Esophagus muscularis mucosa (tissue), 4 donors: Measurements from ENCODE around the gene SV2C.

Experiments used
- CTCF ChIP-seq, 3 experiments: fragments of 200-600 bp in 2 of 3; fragments of 450-650 bp in 1 of 3; sonication (generic) in 2 of 3; IDR thresholded peaks; one replicate each; pipeline ENCODE4 v1.5.1; 2017 to 2019; ENCODE audit warnings: antibody characterized with exemption in 3 of 3, mild to moderate bottlenecking in 2 of 3, moderate library complexity in 1 of 3
- EP300 ChIP-seq: sonication (generic); formaldehyde crosslinking; IDR thresholded peaks from one replicate; pipeline ENCODE4 v1.6.1; 2017; ENCODE audit warnings: antibody characterized with exemption
- POLR2A ChIP-seq: fragments of 450-650 bp; IDR thresholded peaks from one replicate; pipeline ENCODE4 v1.6.1; 2017; ENCODE audit warnings: antibody characterized with exemption, moderate library complexity, mild to moderate bottlenecking, low read depth
- POLR2AphosphoS5 ChIP-seq, 2 donors: sonication (generic); formaldehyde crosslinking; IDR thresholded peaks; one replicate each; pipeline ENCODE4 v1.6.1; 2017; ENCODE audit warnings: antibody characterized with exemption in 2 of 2

GRCh38 chr5:76363352-76364225, 280.4 kb downstream of the SV2C start:
- TF ChIP-seq CTCF (IDR thresholded peaks at IDR 0.05): no peak
- TF ChIP-seq EP300: no peak
- no peak for TF ChIP-seq POLR2A
- no peak for TF ChIP-seq POLR2AphosphoS5 (IDR thresholded peaks at IDR 0.05)
